ENCODE data around the gene UROD. TPM values are rescaled to one million over a fixed set of nuclear protein-coding genes. Genes with fewer than 3 reads are reported as not detected.
A peak's percentile ranks its signal among the peaks of the same experiment; 100 is the strongest.

UROD gene
- 10 to 100 TPM; 53.1 to 95.1 (median 62.1) TPM for total RNA-seq

DNA sequence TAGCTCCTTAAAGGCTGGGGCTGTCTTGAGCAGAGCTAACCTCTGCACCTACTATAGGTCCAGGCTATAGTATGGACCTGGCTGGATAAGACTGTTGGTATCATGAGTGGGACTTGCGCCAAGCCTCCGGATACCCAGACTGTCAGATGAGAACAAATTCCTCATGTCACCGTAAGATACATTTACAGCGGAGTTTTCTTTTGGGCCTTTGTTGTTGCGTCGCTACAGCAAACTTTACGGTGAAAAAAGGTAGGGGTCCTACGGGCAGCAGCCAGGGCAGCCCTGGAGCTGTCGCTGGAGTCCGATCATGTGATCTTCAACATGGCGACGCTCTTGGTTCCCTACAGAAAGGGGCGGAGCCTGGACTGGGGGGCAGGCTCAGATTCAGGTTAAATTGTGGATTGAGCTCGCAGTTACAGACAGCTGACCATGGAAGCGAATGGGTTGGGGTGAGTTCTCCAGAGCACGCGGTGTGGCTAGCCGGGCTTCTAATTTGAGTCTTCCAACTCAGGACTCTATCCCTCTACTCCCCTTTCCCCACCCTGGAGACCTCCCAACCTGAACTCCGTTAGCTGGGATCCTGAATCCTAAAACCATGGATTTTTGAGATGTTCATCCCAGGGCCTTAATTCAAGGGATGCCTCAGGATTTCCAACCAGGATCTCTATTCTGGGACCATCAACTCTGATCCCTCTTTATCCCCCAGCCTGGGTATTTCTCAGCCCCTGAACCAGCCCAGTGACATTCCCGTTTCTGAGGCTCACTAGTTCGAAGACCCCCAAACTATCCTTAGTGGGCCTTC, at the start of gene UROD:
UROD (plus strand) TSS at position 418 of the 802 bp plus-strand sequence; CDS start at position 430, 12 bp downstream.
- peaks cover 0 to 52% (median 33%) of the 10 kb centered on the region in 4 donors for H3K4me1 ChIP-seq
- TF ChIP-seq EP300 (IDR thresholded peaks at IDR 0.05) (peak; percentile 60 to 87), CTCF (IDR thresholded peaks at IDR 0.05) (peak in 1 of 5 experiments; percentile 37), POLR2A (IDR thresholded peaks at IDR 0.05) (peak in 1 of 2 donors; percentile 50)

GRCh38 chr1:44962729-44963128, 49.3 kb upstream of the UROD start:
- no peak for DNase-seq (ENCODE audit: low spot score in 2 of 2)
- Histone ChIP-seq H3K36me3 (peaks cover 0 to 9% (median 0%) of the 10 kb centered on the region in 3 donors), H3K27me3 (no peaks in the 10 kb centered on the region), H3K27ac (no peak overlapping the region), H3K4me1 (peaks cover 0 to 1% (median 0%) of the 10 kb centered on the region in 4 donors), H3K9me3 (no peaks in the 10 kb centered on the region), H3K4me3 (no peak overlapping the region)
- TF ChIP-seq EP300 (IDR thresholded peaks at IDR 0.05) (no peak), POLR2A (IDR thresholded peaks at IDR 0.05) (no peak), CTCF (IDR thresholded peaks at IDR 0.05) (no peak)
- WGBS, 2 donors: 95 to 98% methylated on average over 3 of the region's 3 CpGs

More for the DNA sequence above, at the start of gene UROD:
- 1% methylated on average over 20 to 21 of the region's 21 CpGs for WGBS, 2 donors
- DNase-seq (ENCODE audit: low spot score in 2 of 2): peak; percentile 84 to 92
- Histone ChIP-seq H3K36me3 (peaks cover 0 to 42% (median 11%) of the 10 kb centered on the region in 3 donors), H3K9me3 (no peaks in the 10 kb centered on the region), H3K27me3 (no peaks in the 10 kb centered on the region), H3K4me3 (peak within 1 kb of the TSS; percentile 61 to 98 (median 87)), H3K27ac (peak within 1 kb of the TSS; percentile 54 to 91 (median 88))

DNA sequence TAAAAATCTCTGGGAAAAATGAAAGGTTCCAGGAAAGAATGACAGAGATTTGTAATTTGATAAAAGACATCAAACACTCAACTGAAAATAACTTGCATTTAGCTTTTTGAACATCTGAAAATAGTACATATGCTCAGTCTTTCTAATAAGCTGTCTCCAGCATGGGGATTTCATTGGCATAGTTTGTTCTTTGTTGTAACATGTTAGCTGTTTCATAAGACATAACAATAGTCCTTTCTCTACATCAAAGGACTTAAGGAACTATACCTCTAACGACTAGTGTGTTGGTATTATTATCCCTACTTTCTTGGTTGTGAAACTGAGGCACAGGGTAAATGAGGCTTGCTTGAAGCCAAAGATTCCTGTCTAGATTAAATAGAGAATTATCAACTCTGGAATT, 47.7 kb upstream of the UROD start:
- TF ChIP-seq EP300 (IDR thresholded peaks at IDR 0.05) (no peak), CTCF (IDR thresholded peaks at IDR 0.05) (no peak), POLR2A (IDR thresholded peaks at IDR 0.05) (no peak)

GRCh38 chr1:44970317-44970716, 41.7 kb upstream of the UROD start:
- WGBS, 2 donors: 65 to 67% methylated on average over 4 of the region's 4 CpGs
- H3K27ac ChIP-seq: no peak overlapping the region
- DNase-seq (ENCODE audit: low spot score in 2 of 2): no peak

More for the DNA sequence above, 47.7 kb upstream of the UROD start:
- WGBS, 2 donors: 43% methylated on average over 1 of the region's 1 CpG
- Histone ChIP-seq H3K4me1 (peaks cover 0 to 5% (median 0%) of the 10 kb centered on the region in 4 donors), H3K27me3 (no peaks in the 10 kb centered on the region), H3K4me3 (no peak overlapping the region), H3K36me3 (no peaks in the 10 kb centered on the region), H3K9me3 (no peaks in the 10 kb centered on the region), H3K27ac (no peak overlapping the region)
- DNase-seq (ENCODE audit: low spot score in 2 of 2): no peak

More at GRCh38 chr1:44970317-44970716, 41.7 kb upstream of the UROD start:
- TF ChIP-seq CTCF (IDR thresholded peaks at IDR 0.05): no peak
- TF ChIP-seq EP300 (IDR thresholded peaks at IDR 0.05): no peak
- no peak for TF ChIP-seq POLR2A (IDR thresholded peaks at IDR 0.05)
- Histone ChIP-seq H3K36me3 (peaks cover 0 to 29% (median 0%) of the 10 kb centered on the region in 3 donors), H3K4me1 (peaks cover 0 to 5% (median 0%) of the 10 kb centered on the region in 4 donors), H3K27me3 (no peaks in the 10 kb centered on the region), H3K4me3 (no peak overlapping the region), H3K9me3 (no peaks in the 10 kb centered on the region)

Measured in tibial nerve (tissue), 4 donors.